CD14-positive monocyte (primary cell): Measurements from ENCODE around the gene EEFSEC. TPM values are rescaled to one million over a fixed set of nuclear protein-coding genes. Genes with fewer than 3 reads are reported as not detected.

Source experiments
- DNase-seq, 3 donors: peaks; one replicate each; pipeline ENCODE4 v3.0.0-alpha.2; 2011 to 2022
- H2AFZ ChIP-seq: 2 replicates; pipeline ENCODE4 v1.6.0; 2012; ENCODE audit warnings: mild to moderate bottlenecking, low read depth, low read length, inconsistent platforms; ENCODE audit not compliant: insufficient read depth, poor library complexity, severe bottlenecking
- H3K27ac ChIP-seq, 2 donors: 1 replicate in 1 of 2; 2 replicates in 1 of 2; pipeline ENCODE4 v1.5.1; 2012 to 2013; ENCODE audit warnings: low read length in 2 of 2, control low read depth in 1 of 2, inconsistent platforms in 1 of 2, low read depth in 1 of 2, mild to moderate bottlenecking in 1 of 2
- H3K27me3 ChIP-seq, 2 donors: one replicate each; pipeline versions ENCODE4 v1.6.0 to v1.6.1; 2011 to 2013; ENCODE audit warnings: low read length in 2 of 2; ENCODE audit not compliant: control insufficient read depth in 2 of 2, insufficient read depth in 2 of 2
- H3K36me3 ChIP-seq, 2 donors: replicated peaks in 1 of 2; 1 replicate in 1 of 2; 2 replicates in 1 of 2; pipeline versions ENCODE4 v1.5.1 to v1.6.1; 2012 to 2013; ENCODE audit warnings: low read length in 2 of 2, control low read depth in 1 of 2, inconsistent platforms in 1 of 2, mild to moderate bottlenecking in 1 of 2; ENCODE audit not compliant: insufficient read depth in 2 of 2, control insufficient read depth in 1 of 2
- H3K4me1 ChIP-seq, 2 donors: 1 replicate in 1 of 2; 2 replicates in 1 of 2; pipeline versions ENCODE4 v1.5.1 to v1.6.1; 2012 to 2013; ENCODE audit warnings: low read length in 2 of 2, control low read depth in 1 of 2, inconsistent platforms in 1 of 2, mild to moderate bottlenecking in 1 of 2, moderate library complexity in 1 of 2; ENCODE audit not compliant: insufficient read depth in 2 of 2, control insufficient read depth in 1 of 2
- H3K4me2 ChIP-seq: replicated peaks from 2 replicates; pipeline ENCODE3; 2012; ENCODE audit warnings: low read length, moderate library complexity, mild to moderate bottlenecking; ENCODE audit not compliant: poor library complexity, severe bottlenecking; ENCODE audit errors: extremely low read depth
- H3K4me3 ChIP-seq, 3 experiments: fragments of 200-600 bp in 1 of 3; sonication (generic) in 1 of 3; replicated peaks in 1 of 3; 1 replicate in 2 of 3; 2 replicates in 1 of 3; pipeline ENCODE4 v1.5.1; 2011 to 2013; ENCODE audit warnings: low read length in 3 of 3, mild to moderate bottlenecking in 3 of 3, control low read depth in 2 of 3, low read depth in 2 of 3, inconsistent platforms in 1 of 3, moderate library complexity in 1 of 3
- H3K79me2 ChIP-seq: 2 replicates; pipeline ENCODE4 v1.6.0; 2012; ENCODE audit warnings: mild to moderate bottlenecking, control low read depth, inconsistent platforms, low read length, moderate library complexity; ENCODE audit not compliant: insufficient read depth
- H3K9ac ChIP-seq: 2 replicates; pipeline ENCODE4 v1.6.0; 2017; ENCODE audit warnings: low read length, mild to moderate bottlenecking; ENCODE audit not compliant: insufficient read depth, poor library complexity, severe bottlenecking
- H3K9me3 ChIP-seq, 2 donors: replicated peaks in 1 of 2; 1 replicate in 1 of 2; 2 replicates in 1 of 2; pipeline versions ENCODE4 v1.5.1 to v1.6.1; 2012 to 2013; ENCODE audit warnings: low read length in 2 of 2, control low read depth in 1 of 2; ENCODE audit not compliant: control insufficient read depth in 1 of 2, insufficient read depth in 1 of 2
- H4K20me1 ChIP-seq: 2 replicates; pipeline ENCODE4 v1.6.0; 2012; ENCODE audit warnings: mild to moderate bottlenecking, low read length, control low read depth, moderate library complexity; ENCODE audit not compliant: insufficient read depth
- H3K27ac Mint-ChIP-seq, 7 donors: one replicate each; pipeline ENCODE4 v1.8.0; 2020; ENCODE audit warnings: mild to moderate bottlenecking in 7 of 7, mixed read lengths in 7 of 7, moderate library complexity in 6 of 7, inconsistent platforms in 2 of 7
- H3K27me3 Mint-ChIP-seq, 3 donors: one replicate each; pipeline ENCODE4 v1.8.0; 2021 to 2022; ENCODE audit warnings: low read depth in 3 of 3, mild to moderate bottlenecking in 3 of 3, mixed read lengths in 3 of 3, moderate library complexity in 3 of 3, inconsistent platforms in 1 of 3
- H3K36me3 Mint-ChIP-seq, 2 donors: one replicate each; pipeline ENCODE4 v1.8.0; 2020; ENCODE audit warnings: mixed read lengths in 2 of 2, inconsistent platforms in 1 of 2, mild to moderate bottlenecking in 1 of 2
- H3K4me1 Mint-ChIP-seq: one replicate; pipeline ENCODE4 v1.8.0; 2020; ENCODE audit warnings: mild to moderate bottlenecking, mixed read lengths
- H3K4me3 Mint-ChIP-seq, 2 donors: one replicate each; pipeline ENCODE4 v1.8.0; 2020; ENCODE audit warnings: mild to moderate bottlenecking in 2 of 2, mixed read lengths in 2 of 2, moderate library complexity in 1 of 2
- H3K9me3 Mint-ChIP-seq, 7 donors: one replicate each; pipeline ENCODE4 v1.8.0; 2020 to 2022; ENCODE audit warnings: mixed read lengths in 7 of 7, mild to moderate bottlenecking in 6 of 7, moderate library complexity in 6 of 7, inconsistent platforms in 2 of 7
- WGBS: methylation state at CpG from one replicate; pipeline ENCODE4 v1.1.5; 2013; ENCODE audit warnings: missing lambda C conversion rate; ENCODE audit not compliant: insufficient coverage; 5-methylcytosine and 5-hydroxymethylcytosine counted together
- intact Hi-C, 2 donors: fragments of 100-400 bp; cut with micrococcal nuclease; formaldehyde crosslinking; loops; one replicate each; pipeline versions ENCODE4 v1.15.0 to v1.15.1; 2023
- polyA plus RNA-seq, 3 donors: library from polyadenylated mRNA; depleted of rRNA in 1 of 3; unstranded in 2 of 3; stranded (reverse) in 1 of 3; fragments of 300-500 nt in 2 of 3; fragments of >200 nt in 1 of 3; fragmentation: Illumina TruSeq in 2 of 3; gene quantifications; 1 replicate in 2 of 3; 2 replicates in 1 of 3; pipeline ENCODE4 v1.2.3, GENCODE V29; 2012 to 2021
- TF ChIP-seq, protein P1 (sequence below): fragments of 200-600 bp; IDR thresholded peaks from one replicate; pipeline ENCODE4 v1.8.0; 2022; ENCODE audit warnings: antibody characterized with exemption, mild to moderate bottlenecking

The EEFSEC gene
- polyA plus RNA-seq, 3 donors = 13.3 to 14.9 (median 14.9) TPM

DNA sequence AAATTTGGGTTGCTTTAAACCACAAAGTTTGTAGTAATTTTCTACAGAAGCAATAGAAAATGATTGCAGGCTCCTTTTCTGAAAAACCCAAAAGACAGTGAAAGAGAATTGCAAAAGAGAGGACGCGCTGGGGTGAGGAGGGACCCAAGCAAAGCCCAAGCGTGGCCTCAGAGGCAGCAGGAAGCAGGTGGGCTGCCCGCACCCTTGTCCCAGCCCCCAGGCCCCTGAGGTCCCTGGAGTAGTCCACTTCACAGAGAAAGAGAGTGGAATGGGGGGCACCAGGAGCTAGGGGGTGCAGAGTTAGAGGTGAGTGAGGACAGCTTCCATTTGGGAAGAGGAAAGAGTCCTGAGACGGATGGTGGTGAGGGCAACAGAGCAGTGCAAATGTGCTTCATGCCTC, 301.8 kb downstream of the EEFSEC start:
- DNase-seq = no peak
- Histone ChIP-seq H3K4me2 (no peak overlapping the region), H4K20me1 (no peaks in the 10 kb centered on the region), H3K79me2 (no peaks in the 10 kb centered on the region), H3K4me1 (no peaks in the 10 kb centered on the region), H3K4me3 (no peak overlapping the region), H3K36me3 (no peaks in the 10 kb centered on the region), H3K27ac (no peak overlapping the region), H3K9me3 (no peaks in the 10 kb centered on the region), H3K27me3 (peaks cover 0 to 29% of the 10 kb centered on the region in 2 donors), H3K9ac (no peak overlapping the region), H2AFZ (no peak overlapping the region)
- Mint-ChIP-seq H3K36me3 (no peaks in the 10 kb centered on the region), H3K27me3 (peaks cover 29 to 56% (median 44%) of the 10 kb centered on the region in 3 donors), H3K9me3 (peaks cover 0 to 5% (median 0%) of the 10 kb centered on the region in 7 donors), H3K27ac (no peak overlapping the region), H3K4me3 (peak overlapping the region in 1 of 2 donors; percentile 61), H3K4me1 (no peaks in the 10 kb centered on the region)
- intact Hi-C loops = no loop called here
- TF ChIP-seq, protein P1, sequence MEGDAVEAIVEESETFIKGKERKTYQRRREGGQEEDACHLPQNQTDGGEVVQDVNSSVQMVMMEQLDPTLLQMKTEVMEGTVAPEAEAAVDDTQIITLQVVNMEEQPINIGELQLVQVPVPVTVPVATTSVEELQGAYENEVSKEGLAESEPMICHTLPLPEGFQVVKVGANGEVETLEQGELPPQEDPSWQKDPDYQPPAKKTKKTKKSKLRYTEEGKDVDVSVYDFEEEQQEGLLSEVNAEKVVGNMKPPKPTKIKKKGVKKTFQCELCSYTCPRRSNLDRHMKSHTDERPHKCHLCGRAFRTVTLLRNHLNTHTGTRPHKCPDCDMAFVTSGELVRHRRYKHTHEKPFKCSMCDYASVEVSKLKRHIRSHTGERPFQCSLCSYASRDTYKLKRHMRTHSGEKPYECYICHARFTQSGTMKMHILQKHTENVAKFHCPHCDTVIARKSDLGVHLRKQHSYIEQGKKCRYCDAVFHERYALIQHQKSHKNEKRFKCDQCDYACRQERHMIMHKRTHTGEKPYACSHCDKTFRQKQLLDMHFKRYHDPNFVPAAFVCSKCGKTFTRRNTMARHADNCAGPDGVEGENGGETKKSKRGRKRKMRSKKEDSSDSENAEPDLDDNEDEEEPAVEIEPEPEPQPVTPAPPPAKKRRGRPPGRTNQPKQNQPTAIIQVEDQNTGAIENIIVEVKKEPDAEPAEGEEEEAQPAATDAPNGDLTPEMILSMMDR = no peak
- 31% methylated on average over 4 of the region's 5 CpGs for WGBS

DNA sequence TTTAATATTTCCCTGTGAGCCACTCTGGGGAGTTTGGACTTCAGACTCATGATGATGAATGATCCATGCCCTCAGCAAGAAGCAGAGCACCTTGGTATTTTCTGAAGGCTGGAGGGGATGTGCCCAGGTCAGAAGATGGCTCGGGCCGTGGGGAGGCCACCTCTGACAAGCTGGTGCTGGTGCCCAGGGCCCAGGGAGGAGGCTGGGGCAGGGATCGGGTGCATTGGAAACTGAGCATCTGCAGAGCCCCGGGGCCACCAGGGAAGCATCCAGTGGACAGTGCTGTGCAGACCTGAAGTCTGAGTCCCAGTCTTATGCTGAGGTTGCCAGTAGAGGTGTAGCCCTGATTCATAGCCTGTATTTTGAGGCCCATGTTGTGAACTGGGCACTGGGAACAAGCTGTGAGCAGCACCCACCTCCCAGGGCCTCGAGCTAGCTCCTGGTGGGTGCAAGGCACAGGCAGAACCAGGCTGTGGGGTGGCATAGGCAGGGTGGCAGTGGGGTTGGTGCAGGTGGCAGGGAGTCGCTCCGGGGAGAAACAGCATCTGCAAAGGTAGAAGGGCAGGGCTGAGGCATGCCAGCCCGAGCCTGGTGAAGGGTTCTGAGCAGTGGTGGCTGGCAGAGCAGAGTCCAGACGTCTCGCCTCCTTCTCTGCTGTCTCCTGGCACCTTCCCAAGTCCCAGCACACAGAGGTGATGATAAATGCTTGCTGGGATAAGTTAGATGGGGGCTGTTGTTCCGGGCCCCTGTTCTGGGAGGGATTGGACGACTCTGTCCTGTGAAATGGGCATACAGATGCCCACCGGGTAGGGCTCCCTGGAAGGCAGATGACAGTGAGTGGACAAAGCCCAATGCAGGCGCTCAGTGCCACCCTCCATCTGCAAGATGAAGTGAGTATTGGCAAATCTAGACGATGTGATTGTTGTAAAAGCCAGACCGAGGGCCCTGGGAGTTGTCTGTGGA, 302.8 kb downstream of the EEFSEC start:
- Histone ChIP-seq H3K36me3 (no peaks in the 10 kb centered on the region), H3K9ac (no peak overlapping the region), H3K79me2 (no peaks in the 10 kb centered on the region), H3K4me2 (no peak overlapping the region), H2AFZ (no peak overlapping the region), H3K4me3 (no peak overlapping the region), H3K27ac (no peak overlapping the region), H3K9me3 (no peaks in the 10 kb centered on the region), H3K27me3 (peaks cover 0 to 29% of the 10 kb centered on the region in 2 donors), H3K4me1 (no peaks in the 10 kb centered on the region), H4K20me1 (no peaks in the 10 kb centered on the region)
- DNase-seq = no peak
- Mint-ChIP-seq H3K36me3 (no peaks in the 10 kb centered on the region), H3K4me3 (peak overlapping the region in 1 of 2 donors; percentile 61), H3K4me1 (no peaks in the 10 kb centered on the region), H3K9me3 (peaks cover 0 to 5% (median 0%) of the 10 kb centered on the region in 7 donors), H3K27ac (peak overlapping the region in 1 of 7 donors; percentile 65), H3K27me3 (peaks cover 26 to 60% (median 44%) of the 10 kb centered on the region in 3 donors)
- 95% methylated on average over 13 of the region's 16 CpGs for WGBS
- TF ChIP-seq, protein P1 = no peak
- intact Hi-C loops = no loop called here
